Peyer's patch (tissue), 4 donors: ENCODE results near the gene FRMD7.

Experiments
- POLR2A ChIP-seq, 2 donors: fragments of 450-650 bp; IDR thresholded peaks; one replicate each; pipeline ENCODE4 v1.5.1; 2017; ENCODE audit warnings: antibody characterized with exemption in 2 of 2, mild to moderate bottlenecking in 2 of 2, moderate library complexity in 2 of 2
- TF ChIP-seq, protein P1 (sequence below), 6 experiments: fragments of 450-650 bp in 4 of 6; fragments of 200-600 bp in 2 of 6; sonication (generic) in 1 of 6; IDR thresholded peaks; one replicate each; pipeline ENCODE4 v1.5.1; 2017 to 2019; ENCODE audit warnings: antibody characterized with exemption in 6 of 6, mild to moderate bottlenecking in 3 of 6, moderate library complexity in 1 of 6

DNA sequence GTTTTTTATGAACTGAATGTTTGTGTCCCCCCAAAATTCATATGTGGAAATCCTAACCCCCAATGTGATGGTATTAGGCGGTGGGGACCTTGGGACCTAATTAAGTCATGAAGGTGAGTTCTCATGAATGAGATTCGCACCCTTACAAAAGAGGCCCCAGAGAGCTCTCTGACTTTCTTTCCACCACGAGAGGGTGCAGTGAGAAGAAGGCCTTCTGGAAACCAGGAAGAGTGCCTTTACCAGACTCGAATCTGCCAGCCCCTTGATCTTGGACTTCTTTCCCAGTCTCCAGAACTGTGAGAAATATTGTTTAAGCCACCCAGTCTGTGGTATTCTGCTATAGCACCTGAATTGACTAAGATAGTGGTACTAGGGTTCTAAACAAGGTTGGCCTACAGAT is 64.0 kb downstream of the FRMD7 start:
- TF ChIP-seq POLR2A (IDR thresholded peaks at IDR 0.05): no peak
- TF ChIP-seq, protein P1, sequence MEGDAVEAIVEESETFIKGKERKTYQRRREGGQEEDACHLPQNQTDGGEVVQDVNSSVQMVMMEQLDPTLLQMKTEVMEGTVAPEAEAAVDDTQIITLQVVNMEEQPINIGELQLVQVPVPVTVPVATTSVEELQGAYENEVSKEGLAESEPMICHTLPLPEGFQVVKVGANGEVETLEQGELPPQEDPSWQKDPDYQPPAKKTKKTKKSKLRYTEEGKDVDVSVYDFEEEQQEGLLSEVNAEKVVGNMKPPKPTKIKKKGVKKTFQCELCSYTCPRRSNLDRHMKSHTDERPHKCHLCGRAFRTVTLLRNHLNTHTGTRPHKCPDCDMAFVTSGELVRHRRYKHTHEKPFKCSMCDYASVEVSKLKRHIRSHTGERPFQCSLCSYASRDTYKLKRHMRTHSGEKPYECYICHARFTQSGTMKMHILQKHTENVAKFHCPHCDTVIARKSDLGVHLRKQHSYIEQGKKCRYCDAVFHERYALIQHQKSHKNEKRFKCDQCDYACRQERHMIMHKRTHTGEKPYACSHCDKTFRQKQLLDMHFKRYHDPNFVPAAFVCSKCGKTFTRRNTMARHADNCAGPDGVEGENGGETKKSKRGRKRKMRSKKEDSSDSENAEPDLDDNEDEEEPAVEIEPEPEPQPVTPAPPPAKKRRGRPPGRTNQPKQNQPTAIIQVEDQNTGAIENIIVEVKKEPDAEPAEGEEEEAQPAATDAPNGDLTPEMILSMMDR (IDR thresholded peaks at IDR 0.05): no peak
